ENCODE measurements around the gene KPNA6. TPM values are rescaled to one million over a fixed set of nuclear protein-coding genes. Genes with fewer than 3 reads are reported as not detected.
"Not testable (repeated sequence)": the region's sequence is repeated elsewhere in the genome, so short reads cannot be mapped to it uniquely, and the experiment has no call there.

KPNA6 gene
- total RNA-seq, 6 experiments from 2014 or later = 116 to 132 (median 122) TPM

DNA sequence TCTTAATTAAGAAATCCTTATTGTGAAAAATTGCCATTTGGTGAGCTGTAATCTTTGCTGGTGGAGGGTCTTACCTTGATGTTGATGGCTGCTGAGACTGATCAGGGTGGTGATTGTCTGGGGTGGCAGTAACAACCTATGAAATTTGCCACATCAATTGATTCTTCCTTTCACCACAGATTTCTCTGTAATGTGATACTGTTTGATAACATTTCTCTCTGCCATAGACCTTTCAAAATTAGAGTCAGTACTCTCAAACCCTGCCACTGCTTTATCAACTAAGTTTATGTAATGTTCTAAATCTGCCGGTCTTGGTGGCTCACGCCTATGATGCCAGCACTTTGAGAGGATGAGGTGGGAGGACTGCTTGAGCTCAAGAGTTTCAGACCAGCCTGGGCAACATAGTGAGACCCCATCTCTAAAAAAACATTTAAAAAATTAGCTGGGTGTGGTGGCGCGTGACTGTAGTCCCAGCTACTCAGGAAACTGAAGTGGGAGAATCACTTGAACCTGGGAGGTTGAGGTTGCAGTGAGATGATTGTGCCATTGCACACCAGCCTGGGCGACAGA is 5.0 kb downstream of the KPNA6 start:
- Mint-ChIP-seq H3K36me3 (ENCODE audit: low read depth) (peaks cover 16% of the 10 kb centered on the region), H3K27ac (peak overlapping the region; percentile 54), H3K4me3 (no peak overlapping the region), H3K9me3 (no peaks in the 10 kb centered on the region), H3K4me1 (ENCODE audit: low read depth) (peaks cover 42% of the 10 kb centered on the region), H3K27me3 (ENCODE audit: insufficient read depth) (peaks cover 3% of the 10 kb centered on the region)
- TF ChIP-seq, protein P1, sequence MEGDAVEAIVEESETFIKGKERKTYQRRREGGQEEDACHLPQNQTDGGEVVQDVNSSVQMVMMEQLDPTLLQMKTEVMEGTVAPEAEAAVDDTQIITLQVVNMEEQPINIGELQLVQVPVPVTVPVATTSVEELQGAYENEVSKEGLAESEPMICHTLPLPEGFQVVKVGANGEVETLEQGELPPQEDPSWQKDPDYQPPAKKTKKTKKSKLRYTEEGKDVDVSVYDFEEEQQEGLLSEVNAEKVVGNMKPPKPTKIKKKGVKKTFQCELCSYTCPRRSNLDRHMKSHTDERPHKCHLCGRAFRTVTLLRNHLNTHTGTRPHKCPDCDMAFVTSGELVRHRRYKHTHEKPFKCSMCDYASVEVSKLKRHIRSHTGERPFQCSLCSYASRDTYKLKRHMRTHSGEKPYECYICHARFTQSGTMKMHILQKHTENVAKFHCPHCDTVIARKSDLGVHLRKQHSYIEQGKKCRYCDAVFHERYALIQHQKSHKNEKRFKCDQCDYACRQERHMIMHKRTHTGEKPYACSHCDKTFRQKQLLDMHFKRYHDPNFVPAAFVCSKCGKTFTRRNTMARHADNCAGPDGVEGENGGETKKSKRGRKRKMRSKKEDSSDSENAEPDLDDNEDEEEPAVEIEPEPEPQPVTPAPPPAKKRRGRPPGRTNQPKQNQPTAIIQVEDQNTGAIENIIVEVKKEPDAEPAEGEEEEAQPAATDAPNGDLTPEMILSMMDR (IDR thresholded peaks at IDR 0.05) = no peak
- DNase-seq = no peak

DNA sequence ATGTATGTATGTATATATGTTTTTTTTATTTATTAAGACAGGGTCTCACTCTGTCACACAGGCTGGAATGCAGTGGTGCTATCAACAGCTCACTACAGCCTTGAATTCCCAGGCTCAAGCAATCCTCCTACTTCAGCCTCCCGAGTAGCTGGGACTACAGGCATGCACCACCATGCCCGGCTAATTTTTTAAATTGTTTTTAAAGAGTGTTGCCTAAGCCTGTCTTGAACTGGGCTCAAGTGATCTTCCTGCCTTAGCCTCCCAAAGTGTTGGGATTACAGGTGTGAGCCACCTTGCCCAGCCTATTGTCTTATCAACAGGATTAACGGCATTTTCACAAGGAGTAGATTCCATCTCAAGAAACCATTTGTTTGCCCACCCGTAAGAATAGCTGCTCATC is 5.6 kb downstream of the KPNA6 start:
- not testable (repeated sequence) for H3K27ac Mint-ChIP-seq; H3K9me3 Mint-ChIP-seq; DNase-seq; H3K27me3 Mint-ChIP-seq (ENCODE audit: insufficient read depth); H3K4me3 Mint-ChIP-seq
- peaks cover 42% of the 10 kb centered on the region for H3K4me1 Mint-ChIP-seq (ENCODE audit: low read depth)
- peaks cover 14% of the 10 kb centered on the region for H3K36me3 Mint-ChIP-seq (ENCODE audit: low read depth)

DNA sequence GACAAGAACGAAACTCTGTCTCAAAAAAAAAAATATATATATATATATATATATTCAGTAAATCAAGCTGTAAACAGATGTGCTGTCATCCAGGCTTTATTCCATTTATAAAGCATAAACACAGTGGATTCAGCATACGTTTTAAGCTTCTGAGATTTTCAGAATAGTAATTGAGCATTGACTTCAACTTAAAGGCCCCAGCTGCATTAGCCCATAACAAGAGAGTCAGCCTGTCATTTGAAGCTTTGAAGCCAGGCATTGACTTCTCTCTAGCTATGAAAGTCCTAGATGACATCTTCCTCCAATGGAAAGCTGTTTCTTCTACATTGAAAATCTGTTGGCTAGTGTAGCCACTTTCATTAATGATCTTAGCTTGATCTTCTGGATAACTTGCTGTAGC is 6.6 kb downstream of the KPNA6 start:
- Mint-ChIP-seq H3K27ac (no peak overlapping the region), H3K27me3 (ENCODE audit: insufficient read depth) (peaks cover 3% of the 10 kb centered on the region), H3K4me1 (ENCODE audit: low read depth) (peaks cover 39% of the 10 kb centered on the region), H3K9me3 (no peaks in the 10 kb centered on the region), H3K36me3 (ENCODE audit: low read depth) (peaks cover 8% of the 10 kb centered on the region), H3K4me3 (no peak overlapping the region)
- DNase-seq = no peak
- TF ChIP-seq, protein P1 (IDR thresholded peaks at IDR 0.05) = no peak

DNA sequence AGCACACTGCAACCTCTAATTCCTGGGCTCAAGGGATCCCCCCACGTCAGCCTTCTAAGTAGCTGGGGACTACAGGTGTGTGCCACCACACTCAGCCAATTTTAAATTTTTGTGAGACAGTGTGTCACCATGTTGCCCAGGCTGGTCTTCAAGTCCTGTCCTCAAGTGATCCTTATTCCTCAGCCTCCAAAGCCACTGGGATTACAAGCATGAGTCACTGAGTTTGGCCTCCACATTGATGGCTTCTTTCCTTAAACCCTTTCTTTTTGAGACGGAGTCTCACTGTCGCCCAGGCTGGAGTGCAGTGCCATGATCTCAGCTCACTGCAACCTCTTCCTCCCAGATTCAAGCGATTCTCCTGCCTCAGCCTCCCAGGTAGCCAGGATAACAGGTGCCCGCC is 7.6 kb downstream of the KPNA6 start:
- H3K27me3 Mint-ChIP-seq (ENCODE audit: insufficient read depth) = peaks cover 3% of the 10 kb centered on the region
- peak overlapping the region; percentile 38; the same call in 1 of the 2 replicates for H3K27ac Mint-ChIP-seq
- H3K4me3 Mint-ChIP-seq = no peak overlapping the region
- TF ChIP-seq, protein P1 (IDR thresholded peaks at IDR 0.05) = no peak
- peaks cover 31% of the 10 kb centered on the region for H3K4me1 Mint-ChIP-seq (ENCODE audit: low read depth)
- no peak for DNase-seq
- H3K9me3 Mint-ChIP-seq = no peaks in the 10 kb centered on the region
- H3K36me3 Mint-ChIP-seq (ENCODE audit: low read depth) = peaks cover 5% of the 10 kb centered on the region; the same call in 1 of the 2 replicates

DNA sequence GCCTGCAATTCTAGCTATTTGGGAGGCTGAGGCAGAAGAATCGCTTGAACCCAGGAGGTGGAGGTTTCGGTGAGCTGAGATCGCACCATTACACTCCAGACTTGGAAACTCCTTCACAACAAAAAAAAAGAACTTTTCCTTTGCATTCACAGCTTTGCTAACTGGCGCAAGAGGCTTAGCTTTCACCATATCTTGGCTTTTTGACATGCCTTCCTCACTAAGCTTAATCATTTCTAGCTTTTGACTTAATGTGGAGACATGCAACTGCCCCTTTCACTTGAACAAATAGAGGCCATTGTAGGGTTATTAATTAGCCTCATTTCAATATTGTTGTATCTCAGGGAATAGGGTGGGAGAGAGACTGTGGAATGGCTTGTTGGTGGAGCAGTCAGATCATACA is 8.7 kb downstream of the KPNA6 start:
- no peaks in the 10 kb centered on the region for H3K9me3 Mint-ChIP-seq
- H3K36me3 Mint-ChIP-seq (ENCODE audit: low read depth) = peaks cover 10% of the 10 kb centered on the region
- H3K27ac Mint-ChIP-seq = peak overlapping the region; percentile 85
- peaks cover 30% of the 10 kb centered on the region for H3K4me1 Mint-ChIP-seq (ENCODE audit: low read depth)
- peaks cover 3% of the 10 kb centered on the region for H3K27me3 Mint-ChIP-seq (ENCODE audit: insufficient read depth)
- TF ChIP-seq, protein P1 (IDR thresholded peaks at IDR 0.05) = no peak
- no peak for DNase-seq
- peak overlapping the region; percentile 74 for H3K4me3 Mint-ChIP-seq

DNA sequence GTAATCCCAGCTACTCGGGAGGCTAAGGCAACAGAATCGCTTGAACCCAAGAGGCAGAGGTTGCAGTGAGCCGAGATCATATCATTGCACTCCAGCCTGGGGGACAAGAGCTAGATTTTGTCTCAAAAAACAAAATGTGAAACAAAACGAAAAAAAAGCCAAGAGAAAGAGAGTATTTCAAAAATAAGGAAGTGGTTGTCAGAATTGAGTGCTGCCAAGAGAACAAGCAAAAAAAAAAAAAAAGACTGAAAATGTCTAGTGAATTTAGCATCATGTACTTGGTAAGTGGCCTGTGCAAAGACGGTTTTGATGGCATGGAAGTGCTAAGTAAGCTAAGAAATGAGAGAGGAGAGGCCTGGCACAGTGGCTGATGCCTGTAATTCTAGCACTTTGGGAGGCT is 14.3 kb downstream of the KPNA6 start:
- no peaks in the 10 kb centered on the region for H3K27me3 Mint-ChIP-seq (ENCODE audit: insufficient read depth)
- TF ChIP-seq, protein P1 (IDR thresholded peaks at IDR 0.05) = no peak
- peak overlapping the region; percentile 51; the same call in 1 of the 2 replicates for H3K27ac Mint-ChIP-seq
- no peaks in the 10 kb centered on the region for H3K9me3 Mint-ChIP-seq
- DNase-seq = no peak
- H3K4me3 Mint-ChIP-seq = no peak overlapping the region
- peaks cover 5% of the 10 kb centered on the region; the same call in 1 of the 2 replicates for H3K36me3 Mint-ChIP-seq (ENCODE audit: low read depth)
- H3K4me1 Mint-ChIP-seq (ENCODE audit: low read depth) = peaks cover 25% of the 10 kb centered on the region

DNA sequence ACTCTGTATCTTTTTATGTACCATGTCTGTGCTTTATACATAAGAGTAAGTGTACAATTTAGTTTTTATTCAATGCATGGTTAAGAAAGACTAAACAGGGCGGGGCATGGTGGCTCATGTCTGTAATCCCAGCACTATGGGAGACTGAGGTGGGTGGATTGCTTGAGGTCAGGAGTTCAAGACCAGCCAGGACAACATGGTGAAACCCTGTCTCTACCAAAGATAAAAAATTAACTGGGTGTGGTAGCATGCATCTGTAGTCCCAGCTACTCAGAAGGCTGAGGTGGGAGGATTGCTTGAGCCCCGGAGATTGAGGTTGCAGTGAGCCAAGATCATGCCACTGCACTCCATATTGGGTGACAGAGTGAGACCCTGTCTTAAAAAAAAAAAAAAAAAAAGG is 15.5 kb downstream of the KPNA6 start:
- not testable (repeated sequence) for H3K27me3 Mint-ChIP-seq (ENCODE audit: insufficient read depth); H3K4me3 Mint-ChIP-seq; H3K9me3 Mint-ChIP-seq; DNase-seq; H3K36me3 Mint-ChIP-seq (ENCODE audit: low read depth)
- H3K27ac Mint-ChIP-seq = peak overlapping the region; percentile 56; the same call in 1 of the 2 replicates
- H3K4me1 Mint-ChIP-seq (ENCODE audit: low read depth) = peaks cover 27% of the 10 kb centered on the region

All from HFFc6 (cell line).